Stimulated activated CD8-positive, alpha-beta memory T cell treated with anti-CD3 and anti-CD28 coated beads, Interleukin-2, amount 100 ng/mL, for 48 hours (primary cell): Measurements from ENCODE around the gene UBE2L3.
"Not testable (repeated sequence)": the region's sequence is repeated elsewhere in the genome, so short reads cannot be mapped to it uniquely, and the experiment has no call there.

Experiments used
- DNase-seq, 2 donors: peaks; one replicate each; pipeline ENCODE4 v3.0.0-alpha.2; 2020; ENCODE audit warnings: low read depth in 2 of 2

The UBE2L3 gene

GRCh38 chr22:21602579-21602978 is 35.1 kb downstream of the UBE2L3 start:
- no peak for DNase-seq

DNA sequence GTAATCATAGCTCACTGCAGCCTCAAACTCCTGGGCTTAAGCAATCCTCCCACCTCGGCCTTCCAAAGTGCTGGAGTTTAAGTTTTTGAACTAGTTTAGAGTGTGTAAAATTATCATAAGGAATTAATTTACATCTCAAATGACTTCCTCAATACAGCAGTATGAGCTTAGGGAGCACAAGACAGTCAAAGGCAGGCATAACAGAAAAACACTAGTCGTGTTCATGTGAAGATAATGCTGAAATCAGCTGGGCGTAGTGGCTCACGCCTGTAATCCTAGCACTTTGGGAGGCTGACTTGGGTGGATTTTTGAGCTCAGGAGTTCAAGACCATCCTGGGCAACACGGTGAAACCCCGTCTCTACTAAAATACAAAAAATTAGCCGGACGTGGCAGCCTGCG is 36.5 kb downstream of the UBE2L3 start:
- DNase-seq: no peak

GRCh38 chr22:21605887-21606564 is 38.5 kb downstream of the UBE2L3 start:
- DNase-seq: no peak

GRCh38 chr22:21606775-21607174 is 39.3 kb downstream of the UBE2L3 start:
- no peak for DNase-seq

- not testable (repeated sequence) for DNase-seq
Measured at GRCh38 chr22:21609556-21610157, 42.1 kb downstream of the UBE2L3 start.

- no peak for DNase-seq
Measured at GRCh38 chr22:21611210-21611977, 43.9 kb downstream of the UBE2L3 start.

DNA sequence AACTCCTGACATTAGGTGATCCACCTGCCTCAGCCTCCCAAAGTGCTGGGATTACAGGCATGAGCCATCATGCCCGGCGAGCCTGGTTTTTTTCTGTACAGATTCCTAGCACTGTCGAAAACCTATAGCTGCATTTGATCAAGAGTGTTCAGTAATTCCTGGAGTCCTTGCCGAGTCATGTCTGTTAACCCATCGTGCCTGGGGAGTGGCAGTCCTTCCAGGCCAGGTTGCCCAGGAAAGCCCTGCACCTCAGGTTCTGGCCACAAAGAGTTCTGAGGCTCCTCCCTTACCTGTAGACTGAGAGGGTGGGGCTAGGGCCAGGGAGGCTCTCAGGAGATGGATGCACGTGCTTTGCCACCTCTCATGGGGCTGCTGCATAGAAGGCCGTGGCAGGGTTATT is 45.3 kb downstream of the UBE2L3 start:
- no peak for DNase-seq

- DNase-seq: no peak
Measured at GRCh38 chr22:21613553-21614233, 46.2 kb downstream of the UBE2L3 start.

DNA sequence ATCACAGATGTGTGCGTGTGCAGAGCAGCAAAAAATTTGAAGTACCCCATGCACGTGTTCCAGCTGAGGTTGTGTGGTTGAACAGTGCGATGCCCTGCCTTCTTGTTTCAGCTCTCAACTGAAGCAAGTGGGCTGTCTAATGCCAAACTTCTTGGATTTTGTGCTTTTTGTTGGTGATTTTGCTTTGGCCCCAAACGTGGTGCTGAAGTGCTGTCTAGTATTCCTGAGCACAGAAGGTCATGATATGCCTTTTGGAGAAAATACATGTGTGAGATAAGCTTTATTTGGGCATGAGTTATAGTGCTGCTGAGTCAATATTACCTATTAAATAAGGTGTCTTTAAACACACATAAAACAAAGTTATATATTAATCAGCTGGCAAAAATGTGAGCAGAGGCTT is 48.2 kb downstream of the UBE2L3 start:
- DNase-seq: no peak

GRCh38 chr22:21617337-21617736 is 49.8 kb downstream of the UBE2L3 start:
- DNase-seq: not testable (repeated sequence)

DNA sequence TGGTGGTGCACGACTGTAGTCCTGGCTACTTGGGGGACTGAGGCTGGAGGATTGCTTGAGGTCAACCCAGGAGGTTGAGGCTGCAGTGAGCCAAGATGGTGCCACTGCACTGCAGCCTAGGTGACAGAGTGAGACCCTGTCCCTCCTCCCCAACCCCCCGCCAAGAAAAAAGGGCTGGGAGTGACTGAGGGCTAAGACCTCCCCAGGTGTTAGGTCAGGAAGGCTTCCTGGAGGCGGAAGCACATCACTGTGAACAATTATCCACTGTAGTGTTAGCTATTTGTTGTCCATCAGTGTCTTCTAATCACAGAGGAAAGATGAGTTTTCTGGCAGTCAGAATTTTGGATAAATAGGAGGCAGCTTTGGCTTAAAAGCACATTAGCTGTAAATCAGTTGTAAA is 53.5 kb downstream of the UBE2L3 start:
- DNase-seq: no peak

DNA sequence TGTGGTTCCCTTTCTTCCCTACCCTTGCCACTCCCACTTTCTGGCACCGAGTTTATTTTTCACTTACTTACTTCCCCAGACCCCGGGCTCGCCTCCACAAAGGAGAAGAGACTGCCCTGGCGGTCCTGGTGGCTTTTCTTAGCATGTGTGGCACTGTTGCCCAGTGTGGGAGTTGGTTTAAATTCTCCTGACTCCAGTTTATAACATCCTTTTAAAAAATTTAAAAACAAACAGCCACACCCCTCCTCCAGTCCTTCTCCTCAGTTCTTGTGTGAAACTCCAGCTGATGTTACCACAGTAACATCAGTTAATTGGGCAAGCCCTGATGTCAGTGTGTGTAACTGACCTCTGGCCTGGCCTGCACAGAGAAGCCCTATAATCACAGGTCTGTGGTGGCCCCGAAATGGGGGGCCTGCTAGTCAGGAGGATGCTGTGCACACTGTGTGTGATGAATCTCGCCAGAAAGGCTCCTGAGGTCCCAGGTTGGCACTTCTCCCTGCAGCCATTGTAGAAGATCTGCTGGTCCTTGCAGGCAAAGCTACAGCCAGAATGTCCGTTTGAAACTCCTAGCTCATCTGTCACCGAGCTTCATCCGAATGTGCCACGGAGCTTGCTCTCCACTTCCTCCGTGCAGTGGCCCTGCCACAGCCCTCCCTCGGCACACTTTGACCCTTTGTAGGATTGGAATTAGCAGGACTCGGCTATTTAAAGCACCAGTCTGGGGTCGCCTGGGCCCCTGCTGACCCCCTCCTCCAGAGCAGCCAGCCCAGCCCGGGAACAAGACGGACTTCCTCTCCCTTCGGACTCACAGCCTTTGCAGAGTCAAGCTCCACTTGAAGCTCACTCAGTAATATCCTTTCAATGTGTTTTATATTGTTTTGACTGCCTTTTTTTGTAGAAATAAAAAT is 54.8 kb downstream of the UBE2L3 start:
- no peak for DNase-seq

- DNase-seq: no peak
Measured at GRCh38 chr22:21622919-21623647, 55.6 kb downstream of the UBE2L3 start.

DNA sequence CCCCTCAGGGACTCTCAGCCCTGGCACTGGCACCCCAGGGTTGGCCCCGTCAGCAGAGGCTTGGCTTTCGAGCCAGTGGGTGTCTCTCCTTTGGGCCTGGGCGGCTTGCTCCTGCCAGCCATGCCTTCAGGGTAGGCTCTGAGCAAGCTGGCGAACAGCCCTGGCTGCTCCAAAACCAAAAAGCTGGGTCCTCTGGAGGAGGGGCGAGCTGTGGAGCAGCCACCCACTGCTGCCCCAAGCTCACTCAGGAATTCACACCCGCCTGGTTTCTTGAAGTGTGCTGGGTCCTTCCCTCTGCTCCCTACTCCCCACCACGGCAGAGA is 56.1 kb downstream of the UBE2L3 start:
- no peak for DNase-seq

DNA sequence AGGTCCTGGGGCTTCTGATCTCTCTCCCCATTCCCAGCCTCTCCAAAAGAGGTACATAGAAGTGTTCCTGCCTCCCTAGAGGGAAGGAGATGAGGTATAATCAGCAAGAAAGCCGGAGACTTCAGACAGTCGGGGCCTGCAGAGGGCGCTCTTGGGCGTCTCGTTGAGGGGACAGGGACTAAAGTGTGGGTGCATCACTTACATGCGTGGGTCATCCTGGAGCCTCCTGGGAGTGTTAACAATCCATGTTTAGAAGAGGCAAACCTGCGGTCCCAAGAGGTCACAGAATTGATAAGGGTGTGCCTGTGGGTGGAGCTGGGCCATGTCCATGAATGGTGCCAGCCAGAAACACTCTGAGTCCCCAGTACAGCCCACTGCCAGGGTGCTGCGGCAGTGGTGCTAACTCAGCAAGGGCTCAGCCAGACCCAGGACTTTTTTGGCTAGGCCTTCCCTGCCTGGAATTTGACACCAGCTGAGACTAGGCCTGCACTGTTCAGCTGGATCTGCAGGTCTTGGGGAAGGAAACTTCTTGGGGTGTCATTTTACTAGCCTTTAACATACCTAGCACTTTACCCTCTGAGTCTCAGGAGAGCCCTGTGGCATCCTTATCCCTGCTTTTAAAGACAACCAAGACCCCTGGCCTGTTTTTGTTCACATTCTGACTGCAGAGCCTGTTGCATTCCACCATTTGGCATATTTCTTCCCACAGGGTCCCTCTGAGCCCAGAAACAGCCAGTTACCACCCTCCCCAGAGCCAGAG is 56.8 kb downstream of the UBE2L3 start:
- peak; percentile 39 to 50 for DNase-seq

GRCh38 chr22:21624880-21625791 is 57.6 kb downstream of the UBE2L3 start:
- no peak for DNase-seq

GRCh38 chr22:21626073-21626734 is 58.7 kb downstream of the UBE2L3 start:
- DNase-seq: no peak

DNA sequence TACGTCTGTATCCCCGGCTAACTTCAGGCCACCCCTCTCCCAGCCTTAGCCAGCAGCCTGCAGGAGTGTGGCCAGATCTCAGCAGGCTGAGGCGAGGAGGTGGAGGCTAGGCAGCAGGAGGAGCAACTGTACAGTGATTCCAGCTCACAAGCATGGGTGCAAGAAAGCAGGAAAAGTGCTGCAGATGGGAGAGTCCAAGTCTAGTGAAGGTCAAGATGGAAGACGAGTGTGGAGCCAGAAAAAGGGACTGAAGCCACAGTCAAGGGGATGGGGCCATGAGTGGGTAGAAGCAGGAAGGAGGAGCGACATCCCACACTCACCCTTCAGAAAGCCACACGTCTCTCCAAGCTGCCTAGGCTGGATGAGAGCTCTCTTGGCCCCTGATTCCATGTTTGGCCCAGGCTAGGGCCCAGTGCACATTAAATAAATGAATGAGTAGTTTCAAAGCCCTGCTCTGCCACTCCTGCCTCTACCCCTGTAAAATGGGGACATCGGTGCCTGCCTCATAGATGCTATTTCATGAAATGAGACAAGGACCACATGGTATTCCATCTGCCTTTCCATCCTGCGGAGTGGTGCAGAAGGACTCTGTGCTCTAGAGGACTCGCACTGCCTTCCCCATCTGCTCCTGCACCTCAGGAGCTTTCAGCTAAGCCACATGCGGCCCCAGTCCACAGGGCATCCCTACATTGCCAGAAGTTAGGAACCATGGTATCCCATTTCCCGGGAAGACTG is 59.4 kb downstream of the UBE2L3 start:
- DNase-seq: no peak
